Placental epithelial cell (primary cell): Measurements from ENCODE around the gene LGALS7B. TPM values are rescaled to one million over a fixed set of nuclear protein-coding genes. Genes with fewer than 3 reads are reported as not detected.

Experiments
- small RNA-seq: library from RNA; depleted of rRNA; stranded (forward); fragments of <200 nt; gene quantifications from one replicate; pipeline ENCODE3, GENCODE V24; 2012
- total RNA-seq: library from RNA; depleted of rRNA; stranded (reverse); fragments of >200 nt; gene quantifications from 2 replicates; pipeline ENCODE4 v1.2.3, GENCODE V29; 2012

The LGALS7B gene
- 3.5 TPM in 1 of 2 replicates, not detected in the other for total RNA-seq

GRCh38 chr19:38788478-38789243 is at the start of gene LGALS7B:
Gene LGALS7B, plus strand, starts transcription at chr19:38789200. Its CDS starts 27 bp downstream, at chr19:38789227.

DNA sequence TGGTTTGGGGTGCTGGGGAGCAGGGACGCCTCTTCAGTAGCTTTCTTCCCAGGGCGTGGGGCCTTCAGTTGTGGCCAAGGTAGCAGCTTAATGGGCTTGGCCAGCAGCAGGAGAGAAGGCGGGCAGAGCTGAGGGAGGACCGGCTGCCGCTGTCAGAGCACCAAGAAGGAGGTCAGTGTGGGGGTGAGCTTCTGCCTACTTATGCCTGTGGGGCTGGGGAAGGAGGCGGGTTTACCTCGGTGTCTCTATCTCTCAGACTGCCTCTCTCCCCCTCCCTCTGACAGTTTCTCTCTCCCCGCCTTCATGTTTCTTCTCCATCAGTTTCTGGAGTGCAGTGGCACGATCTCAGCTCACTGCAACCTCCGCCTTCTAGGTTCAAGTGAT is 44.7 kb upstream of the LGALS7B start, which contains the start of gene CAPN12:
CAPN12 (minus strand) TSS at position 177 of the 384 bp plus-strand sequence. CDS start 309 bp downstream, outside the sequence.

DNA sequence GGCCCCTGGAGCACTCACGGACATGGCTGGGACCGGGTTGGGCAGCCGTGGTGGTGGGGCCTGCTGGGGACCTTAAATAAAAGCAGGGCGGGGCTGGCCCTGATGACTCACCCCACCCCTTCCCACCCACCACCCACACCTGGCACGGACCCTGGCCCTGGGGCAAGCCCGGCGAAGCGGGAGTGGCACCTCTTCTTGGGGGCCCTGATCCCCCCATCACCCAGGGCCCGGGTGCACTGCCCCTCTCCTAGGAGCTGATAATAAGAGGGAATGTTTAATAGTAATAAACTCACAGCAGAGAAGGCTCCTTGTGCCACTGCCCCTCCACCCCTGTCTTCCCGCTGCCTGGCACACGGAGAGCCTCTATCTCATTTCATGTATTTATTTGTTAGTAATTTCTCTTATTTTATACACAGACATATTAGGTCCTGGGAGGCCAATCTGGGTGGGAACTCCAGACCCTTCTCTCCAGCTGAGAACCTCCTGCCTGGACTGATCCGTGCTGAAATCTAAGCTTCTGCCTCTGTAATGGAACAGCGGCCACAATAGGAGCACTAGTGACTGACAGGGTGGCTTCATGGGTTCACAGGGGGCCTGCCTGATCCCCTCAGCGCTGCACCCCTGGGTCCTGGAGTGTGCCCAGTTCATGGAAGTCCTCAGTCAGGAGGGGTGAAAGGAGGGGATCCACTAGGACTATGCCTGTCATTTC is 15.4 kb upstream of the LGALS7B start, which contains the start of gene LGALS7:
LGALS7 (minus strand) TSS at position 49 of the 709 bp plus-strand sequence; CDS start at position 24, 25 bp downstream.

DNA sequence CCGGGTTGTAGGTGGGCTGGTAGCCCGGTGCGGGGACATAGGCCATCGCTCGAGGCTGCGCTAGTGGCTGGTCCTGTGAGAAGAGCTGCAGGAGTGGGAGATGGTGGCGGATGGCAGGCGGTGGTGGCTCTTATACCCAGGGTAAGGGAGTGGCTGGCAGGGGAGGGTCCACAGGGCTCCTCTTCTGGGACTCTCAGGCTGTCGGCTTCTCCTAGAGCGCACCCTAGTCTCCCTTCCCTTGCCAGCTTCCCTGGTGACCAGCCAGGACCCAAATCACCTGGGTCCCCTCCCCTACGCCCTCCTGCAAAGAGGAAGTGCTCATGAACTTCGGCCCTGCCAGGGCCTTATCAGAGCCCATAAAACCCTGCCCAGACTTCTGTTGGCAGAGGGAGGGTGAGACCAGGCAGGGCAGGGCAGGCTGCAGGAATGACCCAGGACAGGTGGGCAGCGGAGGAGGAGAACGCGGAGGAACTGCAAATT is 23.9 kb downstream of the LGALS7B start, which contains the start of gene LGALS4:
LGALS4 (minus strand) TSS at position 105 of the 480 bp plus-strand sequence; CDS start at position 46, 59 bp downstream.

Small RNA genes lying within 50 kb of the gene (small RNA-seq; reads per million reads assigned to genes)
- not detected for gene RNU6-140P

Other genes starting within 250 kb of the LGALS7B start
- gene MAP4K1, start 171.2 kb upstream of the LGALS7B start, total RNA-seq = 0.22 TPM in 1 of 2 replicates, not detected in the other
- gene EIF3K, start 170.0 kb upstream of the LGALS7B start, total RNA-seq = 271 and 636 TPM in 2 replicates
- 222 and 933 TPM in 2 replicates for gene ACTN4, start 141.6 kb upstream of the LGALS7B start, total RNA-seq
- 3.0 and 4.3 TPM in 2 replicates for gene CAPN12, start 44.7 kb upstream of the LGALS7B start, total RNA-seq
- 0.79 TPM in 1 of 2 replicates, not detected in the other for gene LGALS7, start 15.7 kb upstream of the LGALS7B start, total RNA-seq
- gene LGALS4, start 23.7 kb downstream of the LGALS7B start, total RNA-seq = not detected in 2 replicates
- 69.9 and 95.8 TPM in 2 replicates for gene ECH1, start 42.6 kb downstream of the LGALS7B start, total RNA-seq
- 179 and 332 TPM in 2 replicates for gene HNRNPL, start 60.8 kb downstream of the LGALS7B start, total RNA-seq
- gene RINL, start 89.1 kb downstream of the LGALS7B start, total RNA-seq = 3.6 and 19.2 TPM in 2 replicates
- 48.3 and 50.6 TPM in 2 replicates for gene SIRT2, start 110.4 kb downstream of the LGALS7B start, total RNA-seq
- 8.2 and 15.3 TPM in 2 replicates for gene NFKBIB, start 110.8 kb downstream of the LGALS7B start, total RNA-seq
- gene CCER2, start 123.0 kb downstream of the LGALS7B start, total RNA-seq = not detected in 2 replicates
- 21.2 and 44.9 TPM in 2 replicates for gene SARS2, start 141.6 kb downstream of the LGALS7B start, total RNA-seq
- 21.6 and 23.6 TPM in 2 replicates for gene MRPS12, start 141.7 kb downstream of the LGALS7B start, total RNA-seq
- gene FBXO17, start 186.5 kb downstream of the LGALS7B start, total RNA-seq = 10.8 and 11.8 TPM in 2 replicates
- gene FBXO27, start 243.3 kb downstream of the LGALS7B start, total RNA-seq = 1.2 and 9.5 TPM in 2 replicates